ENCODE data around the gene NOBOX.

Gene NOBOX

DNA sequence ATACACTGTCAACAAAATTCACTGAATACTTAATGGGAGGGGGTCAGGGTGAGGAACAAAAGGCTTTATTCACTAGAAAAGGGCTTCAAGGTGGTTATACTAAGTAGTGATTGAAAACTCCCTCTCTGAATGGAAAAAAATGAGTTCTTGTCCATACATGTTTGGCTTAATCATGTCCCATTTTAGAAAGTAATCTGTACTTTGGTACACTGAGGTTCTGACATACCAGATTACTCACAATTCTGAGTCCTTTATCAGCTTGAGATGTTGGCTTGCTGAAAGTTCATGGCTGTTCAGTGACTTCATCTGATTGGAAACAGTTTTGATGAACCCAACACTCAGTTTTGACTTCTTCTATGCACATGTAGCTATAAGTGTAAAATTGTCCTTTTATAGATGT lies 12.8 kb upstream of the NOBOX start:
- Histone ChIP-seq H3K27me3 (ENCODE audit: control insufficient read depth, insufficient read depth, low read length, poor library complexity, severe bottlenecking) (no peaks in the 10 kb centered on the region), H3K36me3 (ENCODE audit: control insufficient read depth, insufficient read depth, low read length) (no peaks in the 10 kb centered on the region), H3K9me3 (ENCODE audit: control insufficient read depth, low read length) (no peaks in the 10 kb centered on the region), H3K4me1 (ENCODE audit: control insufficient read depth, insufficient read depth, low read length) (no peaks in the 10 kb centered on the region), H3K27ac (ENCODE audit: insufficient read depth, low read depth, low read length, poor library complexity, severe bottlenecking) (no peak overlapping the region), H3K4me3 (ENCODE audit: insufficient read depth, low read depth, low read length) (no peak overlapping the region)

DNA sequence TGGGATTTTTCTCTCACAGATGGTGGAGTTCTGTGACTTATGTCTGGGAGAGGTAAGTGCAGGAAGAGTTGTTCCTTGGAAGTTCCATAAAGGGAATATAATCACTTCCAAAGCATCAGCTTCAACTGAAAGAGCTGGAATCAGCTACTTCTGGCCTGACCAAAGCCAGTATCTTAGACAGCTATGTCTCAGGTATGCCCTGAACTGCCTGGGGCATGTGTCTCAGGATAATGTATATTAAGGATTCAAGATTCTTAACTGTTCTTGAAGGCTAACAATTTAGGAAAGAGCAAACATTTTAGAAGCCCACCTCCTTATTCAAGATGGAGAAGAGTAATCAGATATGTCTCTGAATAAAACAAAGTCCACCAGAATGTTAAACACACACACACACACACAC lies 12.4 kb upstream of the NOBOX start:
- no peaks in the 10 kb centered on the region for H3K9me3 ChIP-seq (ENCODE audit: control insufficient read depth, low read length)
- no peaks in the 10 kb centered on the region for H3K4me1 ChIP-seq (ENCODE audit: control insufficient read depth, insufficient read depth, low read length)
- H3K4me3 ChIP-seq (ENCODE audit: insufficient read depth, low read depth, low read length): no peak overlapping the region
- H3K27ac ChIP-seq (ENCODE audit: insufficient read depth, low read depth, low read length, poor library complexity, severe bottlenecking): no peak overlapping the region
- no peaks in the 10 kb centered on the region for H3K36me3 ChIP-seq (ENCODE audit: control insufficient read depth, insufficient read depth, low read length)
- no peaks in the 10 kb centered on the region for H3K27me3 ChIP-seq (ENCODE audit: control insufficient read depth, insufficient read depth, low read length, poor library complexity, severe bottlenecking)

- 43 to 59% methylated on average over 2 to 3 of the region's 3 CpGs for WGBS, 2 experiments
- H3K9me3 ChIP-seq (ENCODE audit: control insufficient read depth, low read length): no peaks in the 10 kb centered on the region
Observed at GRCh38 chr7:144414815-144415214, 11.3 kb upstream of the NOBOX start.

GRCh38 chr7:144410441-144410840 lies 6.9 kb upstream of the NOBOX start:
- Histone ChIP-seq H3K27me3 (ENCODE audit: control insufficient read depth, insufficient read depth, low read length, poor library complexity, severe bottlenecking) (no peaks in the 10 kb centered on the region), H3K4me3 (ENCODE audit: insufficient read depth, low read depth, low read length) (no peak overlapping the region), H3K36me3 (ENCODE audit: control insufficient read depth, insufficient read depth, low read length) (no peaks in the 10 kb centered on the region), H3K27ac (ENCODE audit: insufficient read depth, low read depth, low read length, poor library complexity, severe bottlenecking) (no peak overlapping the region), H3K4me1 (ENCODE audit: control insufficient read depth, insufficient read depth, low read length) (no peaks in the 10 kb centered on the region), H3K9me3 (ENCODE audit: control insufficient read depth, low read length) (no peaks in the 10 kb centered on the region)
- WGBS, 2 experiments: 87 to 91% methylated on average over 4 of the region's 4 CpGs

More at GRCh38 chr7:144414815-144415214, 11.3 kb upstream of the NOBOX start:
- H3K36me3 ChIP-seq (ENCODE audit: control insufficient read depth, insufficient read depth, low read length): no peaks in the 10 kb centered on the region
- no peaks in the 10 kb centered on the region for H3K4me1 ChIP-seq (ENCODE audit: control insufficient read depth, insufficient read depth, low read length)
- H3K27ac ChIP-seq (ENCODE audit: insufficient read depth, low read depth, low read length, poor library complexity, severe bottlenecking): no peak overlapping the region
- H3K27me3 ChIP-seq (ENCODE audit: control insufficient read depth, insufficient read depth, low read length, poor library complexity, severe bottlenecking): no peaks in the 10 kb centered on the region
- H3K4me3 ChIP-seq (ENCODE audit: insufficient read depth, low read depth, low read length): no peak overlapping the region

DNA sequence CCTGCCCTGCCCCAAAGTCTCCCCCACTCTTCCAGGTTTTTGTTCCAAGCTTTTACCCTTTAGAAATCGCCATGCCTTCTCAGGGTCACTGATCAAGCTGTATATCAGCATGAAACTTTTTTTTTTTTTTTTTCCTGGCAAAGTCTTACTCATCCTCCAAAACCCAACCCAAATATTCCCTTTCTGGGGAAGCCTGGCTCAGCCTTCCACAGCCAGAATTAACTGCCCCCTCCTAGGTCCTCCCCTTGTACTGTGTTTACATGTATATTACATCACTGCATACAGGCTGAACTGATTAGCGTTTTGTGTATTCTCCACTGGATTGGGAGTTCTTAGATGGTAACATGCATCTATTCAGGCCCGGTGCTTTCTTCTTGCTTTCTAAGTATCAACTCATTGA lies 4.6 kb upstream of the NOBOX start:
- no peaks in the 10 kb centered on the region for H3K9me3 ChIP-seq (ENCODE audit: control insufficient read depth, low read length)
- H3K4me1 ChIP-seq (ENCODE audit: control insufficient read depth, insufficient read depth, low read length): no peaks in the 10 kb centered on the region
- WGBS, 2 experiments: 92 to 96% methylated on average over 3 of the region's 3 CpGs
- no peaks in the 10 kb centered on the region for H3K36me3 ChIP-seq (ENCODE audit: control insufficient read depth, insufficient read depth, low read length)
- H3K4me3 ChIP-seq (ENCODE audit: insufficient read depth, low read depth, low read length): no peak overlapping the region
- H3K27ac ChIP-seq (ENCODE audit: insufficient read depth, low read depth, low read length, poor library complexity, severe bottlenecking): no peak overlapping the region
- no peaks in the 10 kb centered on the region for H3K27me3 ChIP-seq (ENCODE audit: control insufficient read depth, insufficient read depth, low read length, poor library complexity, severe bottlenecking)

GRCh38 chr7:144407266-144407931 lies 3.9 kb upstream of the NOBOX start:
- 86 to 90% methylated on average over 12 of the region's 12 CpGs for WGBS, 2 experiments
- no peaks in the 10 kb centered on the region for H3K36me3 ChIP-seq (ENCODE audit: control insufficient read depth, insufficient read depth, low read length)
- no peaks in the 10 kb centered on the region for H3K9me3 ChIP-seq (ENCODE audit: control insufficient read depth, low read length)
- no peak overlapping the region for H3K4me3 ChIP-seq (ENCODE audit: insufficient read depth, low read depth, low read length)
- no peaks in the 10 kb centered on the region for H3K27me3 ChIP-seq (ENCODE audit: control insufficient read depth, insufficient read depth, low read length, poor library complexity, severe bottlenecking)
- H3K4me1 ChIP-seq (ENCODE audit: control insufficient read depth, insufficient read depth, low read length): no peaks in the 10 kb centered on the region
- H3K27ac ChIP-seq (ENCODE audit: insufficient read depth, low read depth, low read length, poor library complexity, severe bottlenecking): no peak overlapping the region

- no peaks in the 10 kb centered on the region for H3K27me3 ChIP-seq (ENCODE audit: control insufficient read depth, insufficient read depth, low read length, poor library complexity, severe bottlenecking)
- no peaks in the 10 kb centered on the region for H3K9me3 ChIP-seq (ENCODE audit: control insufficient read depth, low read length)
- H3K4me3 ChIP-seq (ENCODE audit: insufficient read depth, low read depth, low read length): no peak overlapping the region
- H3K27ac ChIP-seq (ENCODE audit: insufficient read depth, low read depth, low read length, poor library complexity, severe bottlenecking): no peak overlapping the region
- 92 to 95% methylated on average over 4 of the region's 4 CpGs for WGBS, 2 experiments
- no peaks in the 10 kb centered on the region for H3K4me1 ChIP-seq (ENCODE audit: control insufficient read depth, insufficient read depth, low read length)
- no peaks in the 10 kb centered on the region for H3K36me3 ChIP-seq (ENCODE audit: control insufficient read depth, insufficient read depth, low read length)
Observed at GRCh38 chr7:144404946-144405345, 1.5 kb upstream of the NOBOX start.

DNA sequence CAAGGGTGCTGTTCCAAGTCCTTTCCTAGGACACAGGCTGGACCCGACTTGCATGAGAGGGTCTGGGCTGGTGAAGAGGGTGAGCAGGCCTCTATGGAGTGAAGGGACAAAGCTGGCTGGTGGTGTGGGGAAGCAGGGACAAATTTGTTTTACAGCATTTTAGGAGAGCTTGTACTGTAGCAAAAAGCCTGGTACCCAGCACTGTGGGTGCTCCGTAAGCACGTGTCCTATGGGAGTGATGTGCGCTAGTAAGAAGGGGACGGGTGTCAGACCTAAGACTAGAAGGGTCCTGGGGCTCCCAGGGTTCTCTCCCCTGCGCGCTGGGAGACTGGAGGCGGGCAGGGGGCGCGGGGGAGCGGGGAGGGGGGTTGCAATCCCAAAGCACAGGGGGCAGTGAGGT lies 391 bp downstream of the NOBOX start:
- no peaks in the 10 kb centered on the region for H3K27me3 ChIP-seq (ENCODE audit: control insufficient read depth, insufficient read depth, low read length, poor library complexity, severe bottlenecking)
- no peak overlapping the region for H3K27ac ChIP-seq (ENCODE audit: insufficient read depth, low read depth, low read length, poor library complexity, severe bottlenecking)
- no peaks in the 10 kb centered on the region for H3K4me1 ChIP-seq (ENCODE audit: control insufficient read depth, insufficient read depth, low read length)
- H3K36me3 ChIP-seq (ENCODE audit: control insufficient read depth, insufficient read depth, low read length): no peaks in the 10 kb centered on the region
- no peaks in the 10 kb centered on the region for H3K9me3 ChIP-seq (ENCODE audit: control insufficient read depth, low read length)
- H3K4me3 ChIP-seq (ENCODE audit: insufficient read depth, low read depth, low read length): no peak overlapping the region
- 93 to 96% methylated on average over 11 of the region's 11 CpGs for WGBS, 2 experiments

DNA sequence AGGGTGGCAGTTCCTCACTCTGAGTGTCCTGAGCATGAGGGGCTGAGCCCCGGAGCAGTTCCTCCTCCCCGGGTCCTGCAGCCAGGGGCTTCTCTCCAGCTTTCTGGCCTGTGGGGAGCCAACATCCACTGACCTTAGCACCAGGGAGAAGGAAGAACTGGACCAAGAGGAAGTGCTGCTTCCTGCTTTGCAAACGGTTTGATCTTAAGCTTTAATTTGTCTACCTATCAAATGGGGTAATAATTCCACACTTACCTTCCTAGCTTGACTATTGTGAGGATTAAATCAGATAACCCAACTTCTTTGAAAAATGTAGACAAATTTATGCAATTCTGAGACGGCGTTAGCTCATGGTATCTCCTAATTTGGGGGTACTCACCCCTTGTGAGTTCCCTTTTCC lies 2.0 kb downstream of the NOBOX start:
- no peaks in the 10 kb centered on the region for H3K36me3 ChIP-seq (ENCODE audit: control insufficient read depth, insufficient read depth, low read length)
- H3K4me3 ChIP-seq (ENCODE audit: insufficient read depth, low read depth, low read length): no peak overlapping the region
- WGBS, 2 experiments: 83 to 88% methylated on average over 5 of the region's 5 CpGs
- no peaks in the 10 kb centered on the region for H3K4me1 ChIP-seq (ENCODE audit: control insufficient read depth, insufficient read depth, low read length)
- no peak overlapping the region for H3K27ac ChIP-seq (ENCODE audit: insufficient read depth, low read depth, low read length, poor library complexity, severe bottlenecking)
- H3K9me3 ChIP-seq (ENCODE audit: control insufficient read depth, low read length): no peaks in the 10 kb centered on the region
- no peaks in the 10 kb centered on the region for H3K27me3 ChIP-seq (ENCODE audit: control insufficient read depth, insufficient read depth, low read length, poor library complexity, severe bottlenecking)

DNA sequence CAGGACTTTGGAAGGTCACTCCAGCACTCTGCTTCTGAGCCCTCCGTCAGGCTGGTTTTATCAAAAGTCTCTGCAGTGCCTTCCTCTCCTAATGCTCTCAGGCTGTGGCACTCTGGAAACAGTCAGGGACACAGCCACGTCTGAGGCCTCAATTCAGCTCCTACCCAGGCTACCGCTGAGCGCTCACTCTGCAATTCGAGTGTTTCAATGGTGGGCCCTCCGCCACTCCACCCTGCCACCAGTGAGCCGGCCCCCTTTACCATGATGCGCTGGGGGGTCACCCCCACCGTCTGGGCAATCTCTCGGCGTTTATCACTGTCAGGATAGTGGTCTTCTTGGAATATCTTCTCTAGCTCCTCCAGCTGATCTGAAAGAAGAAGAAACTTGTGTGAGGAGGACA lies 3.5 kb downstream of the NOBOX start:
- no peaks in the 10 kb centered on the region for H3K9me3 ChIP-seq (ENCODE audit: control insufficient read depth, low read length)
- H3K4me3 ChIP-seq (ENCODE audit: insufficient read depth, low read depth, low read length): no peak overlapping the region
- no peak overlapping the region for H3K27ac ChIP-seq (ENCODE audit: insufficient read depth, low read depth, low read length, poor library complexity, severe bottlenecking)
- no peaks in the 10 kb centered on the region for H3K36me3 ChIP-seq (ENCODE audit: control insufficient read depth, insufficient read depth, low read length)
- no peaks in the 10 kb centered on the region for H3K27me3 ChIP-seq (ENCODE audit: control insufficient read depth, insufficient read depth, low read length, poor library complexity, severe bottlenecking)
- WGBS, 2 experiments: 89 to 92% methylated on average over 11 of the region's 11 CpGs
- no peaks in the 10 kb centered on the region for H3K4me1 ChIP-seq (ENCODE audit: control insufficient read depth, insufficient read depth, low read length)

- 87 to 89% methylated on average over 6 of the region's 6 CpGs for WGBS, 2 experiments
- Histone ChIP-seq H3K27me3 (ENCODE audit: control insufficient read depth, insufficient read depth, low read length, poor library complexity, severe bottlenecking) (no peaks in the 10 kb centered on the region), H3K9me3 (ENCODE audit: control insufficient read depth, low read length) (no peaks in the 10 kb centered on the region), H3K4me3 (ENCODE audit: insufficient read depth, low read depth, low read length) (no peak overlapping the region), H3K4me1 (ENCODE audit: control insufficient read depth, insufficient read depth, low read length) (no peaks in the 10 kb centered on the region), H3K36me3 (ENCODE audit: control insufficient read depth, insufficient read depth, low read length) (no peaks in the 10 kb centered on the region), H3K27ac (ENCODE audit: insufficient read depth, low read depth, low read length, poor library complexity, severe bottlenecking) (no peak overlapping the region)
Observed at GRCh38 chr7:144398911-144399310, 4.6 kb downstream of the NOBOX start.

Data from ectodermal cell (in vitro differentiated cells).